Spleen (tissue), 11 donors: ENCODE measurements around the gene APOE. TPM values are rescaled to one million over a fixed set of nuclear protein-coding genes. Genes with fewer than 3 reads are reported as not detected.

Experiments used
- DNase-seq: peaks from one replicate; pipeline ENCODE4 v3.0.0-alpha.2; 2020
- H3K27ac ChIP-seq, 8 donors: fragments of 200-600 bp; sonication (generic) in 7 of 8; 1 replicate in 4 of 8; 2 replicates in 4 of 8; pipeline versions ENCODE4 v1.5.0 to v1.8.0; 2016 to 2021; ENCODE audit warnings: inconsistent platforms in 4 of 8, mild to moderate bottlenecking in 4 of 8, moderate library complexity in 1 of 8
- H3K27me3 ChIP-seq, 7 donors: fragments of 200-600 bp; sonication (generic) in 6 of 7; replicated peaks in 1 of 7; 1 replicate in 4 of 7; 2 replicates in 3 of 7; pipeline versions ENCODE4 v1.5.0 to v1.8.0; 2016 to 2021; ENCODE audit warnings: inconsistent platforms in 3 of 7, mild to moderate bottlenecking in 1 of 7
- H3K36me3 ChIP-seq, 6 donors: fragments of 200-600 bp; sonication (generic) in 5 of 6; 1 replicate in 4 of 6; 2 replicates in 2 of 6; pipeline versions ENCODE4 v1.5.0 to v1.8.0; 2016 to 2021; ENCODE audit warnings: inconsistent platforms in 2 of 6
- H3K4me1 ChIP-seq, 6 donors: fragments of 200-600 bp; sonication (generic) in 5 of 6; 1 replicate in 3 of 6; 2 replicates in 3 of 6; pipeline versions ENCODE4 v1.5.0 to v1.8.0; 2016 to 2021; ENCODE audit warnings: inconsistent platforms in 3 of 6
- H3K4me3 ChIP-seq, 8 donors: fragments of 200-600 bp; sonication (generic) in 7 of 8; 1 replicate in 4 of 8; 2 replicates in 4 of 8; pipeline versions ENCODE4 v1.5.0 to v1.8.0; 2016 to 2021; ENCODE audit warnings: inconsistent platforms in 4 of 8, mild to moderate bottlenecking in 4 of 8, moderate library complexity in 2 of 8
- H3K9me3 ChIP-seq, 8 donors: fragments of 200-600 bp; sonication (generic) in 7 of 8; 1 replicate in 4 of 8; 2 replicates in 4 of 8; pipeline versions ENCODE4 v1.5.0 to v1.8.0; 2016 to 2021; ENCODE audit warnings: inconsistent platforms in 4 of 8
- CTCF ChIP-seq, 11 experiments: fragments of 200-600 bp in 7 of 11; fragments of 450-650 bp in 4 of 11; sonication (generic) in 4 of 11; IDR thresholded peaks in 8 of 11; conservative IDR thresholded peaks in 3 of 11; 1 replicate in 7 of 11; 2 replicates in 4 of 11; pipeline versions ENCODE4 v1.4.0 to v1.8.0; 2016 to 2021; ENCODE audit warnings: antibody characterized with exemption in 11 of 11, inconsistent platforms in 4 of 11, mild to moderate bottlenecking in 1 of 11
- POLR2A ChIP-seq, 3 donors: fragments of 450-650 bp; IDR thresholded peaks; one replicate each; pipeline ENCODE4 v1.5.1; 2017; ENCODE audit warnings: antibody characterized with exemption in 3 of 3, mild to moderate bottlenecking in 1 of 3
- POLR2AphosphoS5 ChIP-seq, 3 donors: sonication (generic); formaldehyde crosslinking; IDR thresholded peaks; one replicate each; pipeline ENCODE4 v1.5.1; 2017; ENCODE audit warnings: antibody characterized with exemption in 3 of 3
- WGBS, 5 donors: extraction: QIAGEN DNeasy Blood & Tissue Kit in 3 of 5; methylation state at CpG; one replicate each; pipeline versions ENCODE4 v1.1.5 to v1.1.7; 2013 to 2018; 5-methylcytosine and 5-hydroxymethylcytosine counted together
- intact Hi-C: fragments of 100-400 bp; cut with DNase I; formaldehyde crosslinking; loops from one replicate; pipeline ENCODE4 v1.15.0; 2023; ENCODE audit warnings: low total_unique reads
- polyA plus RNA-seq, 3 donors: library from polyadenylated mRNA; stranded (reverse); fragments of 200-250 nt; gene quantifications; one replicate each; pipeline ENCODE4 v1.2.1, GENCODE V29; 2013
- total RNA-seq, 7 donors: library from RNA; depleted of rRNA in 3 of 7; stranded (reverse); fragments of >200 nt in 3 of 7; fragmentation: NEBNext Ultra II Directional in 4 of 7; extraction: Animal tissue kit (Norgen Biotek cat#: 25700) in 4 of 7; gene quantifications; one replicate each; pipeline versions ENCODE4 v1.1.0 to v1.2.1, GENCODE V29; 2016 to 2021
- donor health status: healthy with polysubstance abuse.
- donor health status: DM: no; HTN: no; CAD: no; lungs with moderate emphysema.
- donor health status: DM: no; HTN: no; CAD: no.
- donor health status: Bipolar disorder and iron deficiency.
- donor health status: healthy.
- donor health status: DM: no; HTN: no; CAD: no.
- donor health status: DM: yes; HTN: yes; CAD: no.

APOE gene
- total and polyA plus RNA-seq, 10 donors, result 198 to 2,099 (median 726) TPM

GRCh38 chr19:44875666-44876451 is 29.7 kb upstream of the APOE start:
- TF ChIP-seq CTCF (IDR thresholded peaks at IDR 0.05 in 8 of 11, conservative IDR thresholded peaks at IDR 0.05 in 3 of 11) (no peak), POLR2A (IDR thresholded peaks at IDR 0.05) (no peak), POLR2AphosphoS5 (IDR thresholded peaks at IDR 0.05) (peak in 1 of 3 donors; percentile 2)
- no peaks in the 10 kb centered on the region for H3K9me3 ChIP-seq
- DNase-seq, result no peak
- no peaks in the 10 kb centered on the region for H3K27me3 ChIP-seq
- H3K36me3 ChIP-seq, result peaks cover 0 to 94% (median 40%) of the 10 kb centered on the region in 6 donors
- WGBS, 5 donors, result 75 to 88% (median 77%) methylated on average over 21 to 22 of the region's 22 CpGs
- H3K4me1 ChIP-seq, result peaks cover 0 to 41% (median 14%) of the 10 kb centered on the region in 6 donors
- peak overlapping the region in 1 of 8 donors; percentile 42 for H3K27ac ChIP-seq
- H3K4me3 ChIP-seq, result no peak overlapping the region
- intact Hi-C loops, result no loop called here

- TF ChIP-seq POLR2A (IDR thresholded peaks at IDR 0.05) (no peak), POLR2AphosphoS5 (IDR thresholded peaks at IDR 0.05) (no peak), CTCF (IDR thresholded peaks at IDR 0.05 in 8 of 11, conservative IDR thresholded peaks at IDR 0.05 in 3 of 11) (no peak)
- no peak overlapping the region for H3K4me3 ChIP-seq
- intact Hi-C loops, result no loop called here
- peaks cover 0 to 84% (median 33%) of the 10 kb centered on the region in 6 donors for H3K36me3 ChIP-seq
- no peaks in the 10 kb centered on the region for H3K27me3 ChIP-seq
- H3K4me1 ChIP-seq, result peaks cover 0 to 30% (median 9%) of the 10 kb centered on the region in 6 donors
- WGBS, 5 donors, result 20 to 42% (median 29%) methylated on average over 5 of the region's 5 CpGs
- DNase-seq, result no peak
- H3K27ac ChIP-seq, result peak overlapping the region in 2 of 8 donors; percentile 13
- H3K9me3 ChIP-seq, result no peaks in the 10 kb centered on the region
Observed at GRCh38 chr19:44876930-44877535, 28.6 kb upstream of the APOE start.

GRCh38 chr19:44878120-44878865 is 27.3 kb upstream of the APOE start:
- Histone ChIP-seq H3K27ac (no peak overlapping the region), H3K4me1 (peaks cover 0 to 27% (median 9%) of the 10 kb centered on the region in 6 donors), H3K36me3 (peaks cover 0 to 79% (median 27%) of the 10 kb centered on the region in 6 donors), H3K9me3 (no peaks in the 10 kb centered on the region), H3K4me3 (no peak overlapping the region), H3K27me3 (no peaks in the 10 kb centered on the region)
- no peak for DNase-seq
- no peak for TF ChIP-seq POLR2A (IDR thresholded peaks at IDR 0.05)
- peak in 1 of 3 donors; percentile 11 for TF ChIP-seq POLR2AphosphoS5 (IDR thresholded peaks at IDR 0.05)
- intact Hi-C loops, result no loop called here
- 79 to 86% (median 81%) methylated on average over 24 to 26 of the region's 26 CpGs for WGBS, 5 donors

DNA sequence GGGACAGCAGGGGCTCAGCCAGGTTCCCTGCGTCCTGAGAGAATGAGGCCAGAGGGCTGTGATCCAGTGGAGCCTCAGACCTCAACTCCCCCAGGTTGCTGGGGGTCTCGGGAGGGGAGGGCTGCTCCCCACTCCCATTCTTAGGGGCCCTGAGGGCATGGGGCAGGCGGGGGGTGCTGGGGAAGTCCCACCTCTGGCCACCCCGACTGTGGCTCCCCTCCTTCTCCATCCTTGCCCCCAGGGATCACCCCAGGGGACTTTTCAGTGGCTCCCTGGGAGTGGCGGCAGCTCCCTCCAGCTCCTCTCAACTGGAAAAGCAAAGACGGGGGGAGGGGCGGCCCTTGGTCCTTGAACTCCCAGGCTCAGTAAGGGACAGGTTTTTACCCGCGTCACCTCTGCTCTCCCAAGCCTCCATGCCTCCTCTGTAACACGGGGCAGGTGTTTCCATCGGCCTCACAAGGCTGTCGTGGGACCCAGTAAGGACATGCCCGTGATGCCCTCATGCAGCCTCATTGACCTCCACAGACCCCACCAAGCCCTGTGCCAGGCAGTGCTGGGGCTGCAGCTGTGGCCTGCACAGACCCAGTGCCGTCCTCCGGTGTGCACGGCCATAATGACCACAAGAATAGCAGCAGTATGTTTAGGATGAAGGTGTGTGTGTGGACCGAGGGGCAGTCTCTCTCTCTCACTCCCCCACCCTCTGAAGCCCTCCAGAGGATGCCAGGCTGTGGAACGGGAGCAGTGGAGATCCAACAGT is 26.1 kb upstream of the APOE start:
- Histone ChIP-seq H3K9me3 (no peaks in the 10 kb centered on the region), H3K4me1 (peaks cover 0 to 27% (median 9%) of the 10 kb centered on the region in 6 donors), H3K36me3 (peaks cover 0 to 79% (median 19%) of the 10 kb centered on the region in 6 donors), H3K4me3 (no peak overlapping the region), H3K27me3 (no peaks in the 10 kb centered on the region), H3K27ac (peak overlapping the region in 3 of 8 donors; percentile 21 to 45 (median 22))
- 74 to 79% (median 79%) methylated on average over 15 to 18 of the region's 18 CpGs for WGBS, 5 donors
- DNase-seq, result no peak
- TF ChIP-seq POLR2AphosphoS5 (IDR thresholded peaks at IDR 0.05), result peak in 1 of 3 donors; percentile 58
- no peak for TF ChIP-seq POLR2A (IDR thresholded peaks at IDR 0.05)
- no peak for TF ChIP-seq CTCF (IDR thresholded peaks at IDR 0.05 in 8 of 11, conservative IDR thresholded peaks at IDR 0.05 in 3 of 11)
- intact Hi-C loops, result no loop called here
